ENCODE measurements around the gene ZACN. TPM values are rescaled to one million over a fixed set of nuclear protein-coding genes. Genes with fewer than 3 reads are reported as not detected.

ZACN gene
- polyA plus RNA-seq, 3 donors: 0.09 TPM; not detected in 2

- H3K27me3 ChIP-seq (ENCODE audit: control insufficient read depth in 2 of 2, insufficient read depth in 2 of 2, low read length in 2 of 2): peaks cover 2 to 33% of the 10 kb centered on the region in 2 donors
- no peak for DNase-seq
- no peaks in the 10 kb centered on the region for H4K20me1 ChIP-seq (ENCODE audit: insufficient read depth, low read length)
- H3K27ac Mint-ChIP-seq: peak overlapping the region in 1 of 7 donors; percentile 36
- H3K9me3 Mint-ChIP-seq: peaks cover 0 to 6% (median 0%) of the 10 kb centered on the region in 7 donors
- no peak overlapping the region for H3K4me3 ChIP-seq (replicated peaks in 1 of 3; ENCODE audit: low read depth in 2 of 3, low read length in 3 of 3)
- H3K79me2 ChIP-seq (ENCODE audit: insufficient read depth, low read length): no peaks in the 10 kb centered on the region
- H3K9me3 ChIP-seq (replicated peaks in 1 of 2; ENCODE audit: control insufficient read depth in 1 of 2, insufficient read depth in 1 of 2, low read length in 2 of 2): peaks cover 0 to 3% of the 10 kb centered on the region in 2 donors
- H3K4me1 Mint-ChIP-seq: peaks cover 11% of the 10 kb centered on the region
- intact Hi-C loops (cut with micrococcal nuclease): no loop called here
- TF ChIP-seq CTCF (IDR thresholded peaks at IDR 0.05): no peak
- H3K36me3 ChIP-seq (replicated peaks in 1 of 2; ENCODE audit: control insufficient read depth in 1 of 2, insufficient read depth in 2 of 2, low read length in 2 of 2): peaks cover 51 to 58% of the 10 kb centered on the region in 2 donors
- H3K27ac ChIP-seq (ENCODE audit: low read depth in 1 of 2, low read length in 2 of 2): no peak overlapping the region
- no peak overlapping the region for H2AFZ ChIP-seq (ENCODE audit: insufficient read depth, low read depth, low read length, poor library complexity, severe bottlenecking)
- peaks cover 30 to 36% (median 33%) of the 10 kb centered on the region in 3 donors for H3K27me3 Mint-ChIP-seq (ENCODE audit: low read depth in 3 of 3)
- no peak overlapping the region for H3K4me3 Mint-ChIP-seq
- H3K4me2 ChIP-seq (replicated peaks; ENCODE audit: extremely low read depth, low read length, poor library complexity, severe bottlenecking): no peak overlapping the region
- 93% methylated on average over 16 of the region's 20 CpGs for WGBS (ENCODE audit: insufficient coverage)
- peaks cover 50 to 57% of the 10 kb centered on the region in 2 donors for H3K36me3 Mint-ChIP-seq
- peaks cover 8 to 15% of the 10 kb centered on the region in 2 donors for H3K4me1 ChIP-seq (ENCODE audit: control insufficient read depth in 1 of 2, insufficient read depth in 2 of 2, low read length in 2 of 2)
- H3K9ac ChIP-seq (ENCODE audit: insufficient read depth, low read length, poor library complexity, severe bottlenecking): no peak overlapping the region
Measured at GRCh38 chr17:76082326-76083251, 3.6 kb downstream of the ZACN start.

- Histone ChIP-seq H3K4me1 (ENCODE audit: control insufficient read depth in 1 of 2, insufficient read depth in 2 of 2, low read length in 2 of 2) (peaks cover under 1 to 5% of the 10 kb centered on the region in 2 donors), H3K9ac (ENCODE audit: insufficient read depth, low read length, poor library complexity, severe bottlenecking) (no peak overlapping the region), H3K27ac (ENCODE audit: low read depth in 1 of 2, low read length in 2 of 2) (no peak overlapping the region), H3K36me3 (replicated peaks in 1 of 2; ENCODE audit: control insufficient read depth in 1 of 2, insufficient read depth in 2 of 2, low read length in 2 of 2) (peaks cover 62 to 68% of the 10 kb centered on the region in 2 donors), H3K9me3 (replicated peaks in 1 of 2; ENCODE audit: control insufficient read depth in 1 of 2, insufficient read depth in 1 of 2, low read length in 2 of 2) (no peaks in the 10 kb centered on the region), H3K4me2 (replicated peaks; ENCODE audit: extremely low read depth, low read length, poor library complexity, severe bottlenecking) (no peak overlapping the region), H2AFZ (ENCODE audit: insufficient read depth, low read depth, low read length, poor library complexity, severe bottlenecking) (no peak overlapping the region), H3K79me2 (ENCODE audit: insufficient read depth, low read length) (no peaks in the 10 kb centered on the region), H4K20me1 (ENCODE audit: insufficient read depth, low read length) (no peaks in the 10 kb centered on the region), H3K4me3 (replicated peaks in 1 of 3; ENCODE audit: low read depth in 2 of 3, low read length in 3 of 3) (no peak overlapping the region), H3K27me3 (ENCODE audit: control insufficient read depth in 2 of 2, insufficient read depth in 2 of 2, low read length in 2 of 2) (peaks cover 0 to 22% of the 10 kb centered on the region in 2 donors)
- Mint-ChIP-seq H3K36me3 (peaks cover 57 to 65% of the 10 kb centered on the region in 2 donors), H3K9me3 (peaks cover 0 to 2% (median 0%) of the 10 kb centered on the region in 7 donors), H3K4me3 (no peak overlapping the region), H3K27me3 (ENCODE audit: low read depth in 3 of 3) (peaks cover 19 to 25% (median 22%) of the 10 kb centered on the region in 3 donors), H3K27ac (no peak overlapping the region), H3K4me1 (peaks cover 2% of the 10 kb centered on the region)
- WGBS (ENCODE audit: insufficient coverage): 94% methylated on average over 7 of the region's 15 CpGs
- TF ChIP-seq CTCF (IDR thresholded peaks at IDR 0.05): no peak
- intact Hi-C loops (cut with micrococcal nuclease): no loop called here
- peak in 1 of 3 donors; percentile 2 for DNase-seq
Measured at GRCh38 chr17:76083536-76084182, 4.7 kb downstream of the ZACN start.
